Gastrocnemius medialis (tissue), 4 donors: ENCODE data around the gene THSD4. TPM values are rescaled to one million over a fixed set of nuclear protein-coding genes. Genes with fewer than 3 reads are reported as not detected.
A peak's percentile ranks its signal among the peaks of the same experiment; 100 is the strongest.

ENCODE experiments used
- ATAC-seq, 2 donors: fragments of 150-250 bp; one replicate each; pipeline ENCODE4 v1.9.1; 2016
- DNase-seq, 2 donors: peaks; one replicate each; pipeline ENCODE4 v3.0.0-alpha.2; 2019
- H3K27ac ChIP-seq, 4 donors: fragments of 200-600 bp; sonication (generic); 1 replicate in 1 of 4; 2 replicates in 3 of 4; pipeline ENCODE4 v1.5.1; 2016 to 2018; ENCODE audit warnings: mild to moderate bottlenecking in 2 of 4, moderate library complexity in 1 of 4
- H3K27me3 ChIP-seq, 3 donors: fragments of 200-600 bp; sonication (generic) in 2 of 3; 1 replicate in 1 of 3; 2 replicates in 2 of 3; pipeline versions ENCODE4 v1.5.1 to v1.6.0; 2016 to 2019; ENCODE audit warnings: mild to moderate bottlenecking in 1 of 3, moderate library complexity in 1 of 3
- H3K36me3 ChIP-seq, 2 donors: fragments of 200-600 bp; sonication (generic) in 1 of 2; one replicate each; pipeline ENCODE4 v1.5.1; 2017 to 2018
- H3K4me1 ChIP-seq, 2 donors: fragments of 200-600 bp; sonication (generic) in 1 of 2; one replicate each; pipeline ENCODE4 v1.5.1; 2016 to 2017; ENCODE audit warnings: mild to moderate bottlenecking in 2 of 2
- H3K4me3 ChIP-seq, 4 donors: fragments of 200-600 bp; sonication (generic) in 3 of 4; 1 replicate in 1 of 4; 2 replicates in 3 of 4; pipeline ENCODE4 v1.5.1; 2016 to 2019; ENCODE audit warnings: mild to moderate bottlenecking in 2 of 4
- H3K9me3 ChIP-seq, 3 donors: fragments of 200-600 bp; sonication (generic) in 2 of 3; 1 replicate in 1 of 3; 2 replicates in 2 of 3; pipeline ENCODE4 v1.5.1; 2016 to 2019
- CTCF ChIP-seq, 5 experiments: fragments of 450-650 bp in 3 of 5; fragments of 200-600 bp in 2 of 5; sonication (generic) in 2 of 5; IDR thresholded peaks in 4 of 5; conservative IDR thresholded peaks in 1 of 5; 1 replicate in 4 of 5; 2 replicates in 1 of 5; pipeline ENCODE4 v1.5.1; 2016 to 2019; ENCODE audit warnings: antibody characterized with exemption in 5 of 5, mild to moderate bottlenecking in 3 of 5, moderate library complexity in 3 of 5
- POLR2A ChIP-seq, 2 donors: fragments of 450-650 bp; IDR thresholded peaks; one replicate each; pipeline ENCODE4 v1.6.1; 2017; ENCODE audit warnings: antibody characterized with exemption in 2 of 2, mild to moderate bottlenecking in 2 of 2, moderate library complexity in 2 of 2
- in situ Hi-C, 4 donors: fragments of 200-750 bp; cut with MboI; loops; one replicate each; pipeline versions ENCODE4 v1.15.0 to v1.8.0; 2017; ENCODE audit warnings: low sequenced_read_pairs in 4 of 4
- intact Hi-C: fragments of 100-400 bp; cut with DNase I; formaldehyde crosslinking; loops from one replicate; pipeline ENCODE4 v1.15.1; 2023; ENCODE audit warnings: low total_unique reads
- total RNA-seq, 4 donors: library from RNA; depleted of rRNA; stranded (reverse); fragments of >200 nt; gene quantifications; one replicate each; pipeline versions ENCODE4 v1.1.0 to v1.2.3, GENCODE V29; 2016

The THSD4 gene
- total RNA-seq, 4 donors from 2014 or later, result 0.35 to 3.1 (median 0.60) TPM

- no peak for ATAC-seq
- no peaks in the 10 kb centered on the region for H3K9me3 ChIP-seq
- intact Hi-C loops (no loop called here), in situ Hi-C loops (no loop called here)
- no peak overlapping the region for H3K27ac ChIP-seq
- no peak for DNase-seq
- H3K36me3 ChIP-seq, result no peaks in the 10 kb centered on the region
- no peaks in the 10 kb centered on the region for H3K27me3 ChIP-seq
- H3K4me1 ChIP-seq, result peaks cover 9% of the 10 kb centered on the region in 2 donors
- TF ChIP-seq CTCF (IDR thresholded peaks at IDR 0.05 in 4 of 5, conservative IDR thresholded peaks at IDR 0.05 in 1 of 5), result no peak
- TF ChIP-seq POLR2A (IDR thresholded peaks at IDR 0.05), result no peak
- H3K4me3 ChIP-seq, result no peak overlapping the region
Measured at GRCh38 chr15:71592203-71592602, 476.9 kb downstream of the THSD4 start.

GRCh38 chr15:71595846-71596553 lies 480.7 kb downstream of the THSD4 start:
- in situ Hi-C loops (no loop called here), intact Hi-C loops (no loop called here)
- H3K4me3 ChIP-seq, result no peak overlapping the region
- DNase-seq (no peak), ATAC-seq (no peak)
- no peaks in the 10 kb centered on the region for H3K9me3 ChIP-seq
- H3K4me1 ChIP-seq, result peaks cover 25 to 28% of the 10 kb centered on the region in 2 donors
- H3K36me3 ChIP-seq, result no peaks in the 10 kb centered on the region
- no peaks in the 10 kb centered on the region for H3K27me3 ChIP-seq
- H3K27ac ChIP-seq, result peak overlapping the region in 3 of 4 donors; percentile 56 to 83 (median 62)
- TF ChIP-seq CTCF (IDR thresholded peaks at IDR 0.05 in 4 of 5, conservative IDR thresholded peaks at IDR 0.05 in 1 of 5), result no peak
- no peak for TF ChIP-seq POLR2A (IDR thresholded peaks at IDR 0.05)

DNA sequence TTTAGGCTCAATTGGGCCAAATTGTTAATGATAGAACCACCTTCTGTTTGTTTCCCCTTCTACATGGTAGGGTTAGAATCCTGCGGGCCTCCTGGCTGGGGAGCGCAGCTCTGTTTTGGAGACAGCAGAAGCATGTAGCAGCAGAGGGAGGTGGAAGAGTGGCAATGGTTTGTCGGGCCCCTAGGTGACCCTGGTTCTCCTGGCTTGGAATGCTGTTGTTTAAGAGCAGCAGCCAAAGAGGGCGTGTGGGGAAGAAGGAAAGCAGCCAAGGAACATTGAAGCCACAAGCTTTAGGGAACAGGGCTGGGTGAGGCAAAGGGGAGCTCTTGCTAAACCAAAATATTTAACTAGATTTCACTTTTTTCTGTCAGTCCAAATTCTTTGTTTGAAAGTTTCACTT lies 481.4 kb downstream of the THSD4 start:
- Histone ChIP-seq H3K27ac (peak overlapping the region; percentile 41 to 83 (median 59)), H3K4me1 (peaks cover 25 to 28% of the 10 kb centered on the region in 2 donors), H3K36me3 (no peaks in the 10 kb centered on the region), H3K27me3 (no peaks in the 10 kb centered on the region), H3K4me3 (no peak overlapping the region), H3K9me3 (no peaks in the 10 kb centered on the region)
- DNase-seq (peak; percentile 53 to 60), ATAC-seq (peak; percentile 81 to 86)
- intact Hi-C loops, result no loop called here
- TF ChIP-seq CTCF (IDR thresholded peaks at IDR 0.05 in 4 of 5, conservative IDR thresholded peaks at IDR 0.05 in 1 of 5) (no peak), POLR2A (IDR thresholded peaks at IDR 0.05) (no peak)
- in situ Hi-C loops, result no loop called here

DNA sequence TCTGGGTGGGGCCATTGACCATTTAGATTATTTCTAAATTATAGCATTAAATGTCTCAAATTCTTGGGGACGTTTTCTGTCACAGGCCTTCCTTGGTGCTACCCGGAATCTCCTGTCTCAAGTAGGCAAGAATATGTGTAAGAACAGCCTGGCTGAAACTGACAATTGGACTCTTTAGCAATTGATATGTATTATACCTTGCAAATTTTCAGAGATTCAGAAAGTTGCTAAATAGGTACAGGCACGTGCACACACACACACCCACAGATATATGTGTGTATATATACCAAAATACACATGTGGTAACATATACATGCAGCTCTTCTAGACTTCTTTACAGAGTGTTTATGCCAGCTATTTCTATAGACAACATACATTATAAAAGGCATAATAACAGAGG lies 481.9 kb downstream of the THSD4 start:
- Histone ChIP-seq H3K4me3 (no peak overlapping the region), H3K36me3 (no peaks in the 10 kb centered on the region), H3K27ac (peak overlapping the region; percentile 41 to 83 (median 59)), H3K4me1 (peaks cover 25 to 28% of the 10 kb centered on the region in 2 donors), H3K9me3 (no peaks in the 10 kb centered on the region), H3K27me3 (no peaks in the 10 kb centered on the region)
- TF ChIP-seq CTCF (IDR thresholded peaks at IDR 0.05 in 4 of 5, conservative IDR thresholded peaks at IDR 0.05 in 1 of 5), result no peak
- no peak for TF ChIP-seq POLR2A (IDR thresholded peaks at IDR 0.05)
- DNase-seq (no peak), ATAC-seq (no peak)
- in situ Hi-C loops, result no loop called here
- intact Hi-C loops, result no loop called here
